Keratinocyte (primary cell): ENCODE measurements around the gene OCEL1. TPM values are rescaled to one million over a fixed set of nuclear protein-coding genes. Genes with fewer than 3 reads are reported as not detected.

Experiments used
- DNase-seq: peaks from one replicate; pipeline ENCODE4 v3.0.0-alpha.2; 2011; ENCODE audit warnings: low read depth, missing footprints, low spot score
- FAIRE-seq: peaks from 2 replicates; lab custom pipeline; 2011; peaks lifted over from hg19 to GRCh38; lab: Jason Lieb, UNC
- H2AFZ ChIP-seq: 2 replicates; pipeline ENCODE4 v1.6.0; 2012; ENCODE audit warnings: low read length, control low read depth, inconsistent platforms; ENCODE audit not compliant: control insufficient read depth
- H3K27ac ChIP-seq: 2 replicates; pipeline ENCODE4 v1.5.1; 2011; ENCODE audit warnings: low read length; ENCODE audit not compliant: control insufficient read depth, insufficient read depth
- H3K27me3 ChIP-seq: 3 replicates; pipeline ENCODE4 v1.6.0; 2011; ENCODE audit warnings: low read length; ENCODE audit not compliant: control insufficient read depth, insufficient read depth; ENCODE audit errors: extremely low read depth
- H3K36me3 ChIP-seq, 2 experiments: 2 replicates in 1 of 2; 3 replicates in 1 of 2; pipeline ENCODE4 v1.5.1; 2011; ENCODE audit warnings: low read length in 2 of 2, mild to moderate bottlenecking in 1 of 2; ENCODE audit not compliant: control insufficient read depth in 2 of 2, insufficient read depth in 2 of 2; ENCODE audit errors: extremely low read depth in 1 of 2
- H3K4me1 ChIP-seq: 3 replicates; pipeline ENCODE4 v1.5.1; 2011; ENCODE audit warnings: low read length; ENCODE audit not compliant: control insufficient read depth, insufficient read depth; ENCODE audit errors: extremely low read depth
- H3K4me2 ChIP-seq: 3 replicates; pipeline ENCODE4 v1.6.0; 2011; ENCODE audit warnings: low read depth, low read length; ENCODE audit not compliant: control insufficient read depth, insufficient read depth; ENCODE audit errors: extremely low read depth
- H3K4me3 ChIP-seq, 3 experiments: fragments of 200-600 bp in 1 of 3; sonication (generic) in 1 of 3; 2 replicates in 2 of 3; 3 replicates in 1 of 3; pipeline ENCODE4 v1.5.1; 2011 to 2016; ENCODE audit warnings: low read length in 3 of 3, mild to moderate bottlenecking in 3 of 3, control low read depth in 2 of 3, inconsistent platforms in 1 of 3, low read depth in 1 of 3, mixed read lengths in 1 of 3, mixed run types in 1 of 3, moderate library complexity in 1 of 3; ENCODE audit not compliant: control insufficient read depth in 2 of 3, insufficient read depth in 2 of 3; ENCODE audit errors: extremely low read depth in 1 of 3
- H3K79me2 ChIP-seq: 2 replicates; pipeline ENCODE4 v1.6.0; 2012; ENCODE audit warnings: low read length; ENCODE audit not compliant: control insufficient read depth, insufficient read depth
- H3K9ac ChIP-seq: 3 replicates; pipeline ENCODE4 v1.6.0; 2011; ENCODE audit warnings: low read length; ENCODE audit not compliant: control insufficient read depth, insufficient read depth; ENCODE audit errors: extremely low read depth
- H3K9me1 ChIP-seq: 3 replicates; pipeline ENCODE4 v1.6.0; 2011; ENCODE audit warnings: low read length; ENCODE audit not compliant: control insufficient read depth, insufficient read depth; ENCODE audit errors: extremely low read depth
- H3K9me3 ChIP-seq: 2 replicates; pipeline ENCODE4 v1.5.1; 2012; ENCODE audit warnings: low read depth, low read length; ENCODE audit not compliant: control insufficient read depth
- H4K20me1 ChIP-seq: 3 replicates; pipeline ENCODE4 v1.6.0; 2011; ENCODE audit warnings: low read length; ENCODE audit not compliant: control insufficient read depth, insufficient read depth; ENCODE audit errors: extremely low read depth
- EZH2 ChIP-seq: IDR thresholded peaks from one replicate; pipeline ENCODE4 v1.6.1; 2012; ENCODE audit warnings: inconsistent platforms, mild to moderate bottlenecking, low read length, moderate library complexity
- dilution Hi-C: fragments of 300-500 bp; cut with MboI; formaldehyde crosslinking; loops from one replicate; pipeline ENCODE4 v1.7.0; 2020; ENCODE audit warnings: low sequenced_read_pairs; ENCODE audit not compliant: extremely low pct_ligation_motif_present
- polyA plus RNA-seq, 5 experiments: library from polyadenylated mRNA; depleted of rRNA in 3 of 5; stranded (reverse) in 3 of 5; stranded (forward) in 1 of 5; unstranded in 1 of 5; fragments of >200 nt; gene quantifications; 1 replicate in 1 of 5; 2 replicates in 3 of 5; 3 replicates in 1 of 5; pipeline versions ENCODE4 v1.2.1 to v1.2.3, GENCODE V29; 2011 to 2012; ENCODE audit warnings: missing spikeins in 2 of 5, low read depth in 1 of 5, low replicate concordance in 1 of 5
- TF ChIP-seq, protein P1 (sequence below), 3 experiments: IDR thresholded peaks in 1 of 3; conservative IDR thresholded peaks in 1 of 3; optimal IDR thresholded peaks in 1 of 3; 2 replicates in 2 of 3; 3 replicates in 1 of 3; pipeline versions ENCODE3 to v1.5.1; 2011; ENCODE audit warnings: low read length in 3 of 3, mild to moderate bottlenecking in 3 of 3, moderate library complexity in 2 of 3, control low read depth in 1 of 3, inconsistent platforms in 1 of 3; ENCODE audit not compliant: insufficient read depth in 2 of 3; ENCODE audit errors: extremely low read depth in 1 of 3

Gene OCEL1
- polyA plus RNA-seq, 1 donor (not counting 4 experiments of a cell fraction or from before 2014, with no cell fraction given): 2.2 TPM

DNA sequence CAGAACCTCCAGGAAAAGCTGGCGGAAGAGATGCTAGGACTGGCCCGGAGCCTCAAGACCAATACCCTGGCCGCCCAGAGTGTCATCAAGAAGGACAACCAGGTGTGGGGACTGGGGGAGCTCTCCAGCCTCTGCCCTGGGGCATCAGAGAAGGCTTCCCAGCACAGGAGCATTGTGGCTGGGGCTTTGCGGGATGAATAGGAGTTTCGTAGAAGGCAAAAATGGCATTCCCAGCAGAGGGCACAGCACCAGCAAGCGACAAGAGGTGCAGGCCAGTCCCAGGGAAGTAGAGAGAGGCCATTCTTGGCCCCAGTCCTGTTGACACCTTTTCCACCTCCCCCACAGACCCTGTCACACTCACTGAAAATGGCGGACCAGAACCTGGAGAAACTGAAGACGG, 6.7 kb upstream of the OCEL1 start:
- no peaks in the 10 kb centered on the region for H3K9me1 ChIP-seq
- FAIRE-seq: no peak
- H3K36me3 ChIP-seq: peaks cover 2 to 12% of the 10 kb centered on the region in 2 experiments
- no peak overlapping the region for H3K9ac ChIP-seq
- no peaks in the 10 kb centered on the region for H3K9me3 ChIP-seq
- no peak overlapping the region for H3K4me3 ChIP-seq
- dilution Hi-C loops: no loop called here
- no peak overlapping the region for H3K4me2 ChIP-seq
- no peak overlapping the region for H2AFZ ChIP-seq
- H3K27me3 ChIP-seq: no peaks in the 10 kb centered on the region
- no peak overlapping the region for H3K27ac ChIP-seq
- DNase-seq: no peak
- no peaks in the 10 kb centered on the region for H4K20me1 ChIP-seq
- peaks cover 14% of the 10 kb centered on the region for H3K4me1 ChIP-seq
- no peaks in the 10 kb centered on the region for H3K79me2 ChIP-seq
- TF ChIP-seq, protein P1, sequence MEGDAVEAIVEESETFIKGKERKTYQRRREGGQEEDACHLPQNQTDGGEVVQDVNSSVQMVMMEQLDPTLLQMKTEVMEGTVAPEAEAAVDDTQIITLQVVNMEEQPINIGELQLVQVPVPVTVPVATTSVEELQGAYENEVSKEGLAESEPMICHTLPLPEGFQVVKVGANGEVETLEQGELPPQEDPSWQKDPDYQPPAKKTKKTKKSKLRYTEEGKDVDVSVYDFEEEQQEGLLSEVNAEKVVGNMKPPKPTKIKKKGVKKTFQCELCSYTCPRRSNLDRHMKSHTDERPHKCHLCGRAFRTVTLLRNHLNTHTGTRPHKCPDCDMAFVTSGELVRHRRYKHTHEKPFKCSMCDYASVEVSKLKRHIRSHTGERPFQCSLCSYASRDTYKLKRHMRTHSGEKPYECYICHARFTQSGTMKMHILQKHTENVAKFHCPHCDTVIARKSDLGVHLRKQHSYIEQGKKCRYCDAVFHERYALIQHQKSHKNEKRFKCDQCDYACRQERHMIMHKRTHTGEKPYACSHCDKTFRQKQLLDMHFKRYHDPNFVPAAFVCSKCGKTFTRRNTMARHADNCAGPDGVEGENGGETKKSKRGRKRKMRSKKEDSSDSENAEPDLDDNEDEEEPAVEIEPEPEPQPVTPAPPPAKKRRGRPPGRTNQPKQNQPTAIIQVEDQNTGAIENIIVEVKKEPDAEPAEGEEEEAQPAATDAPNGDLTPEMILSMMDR (optimal IDR thresholded peaks at IDR 0.05 in 1 of 3, IDR thresholded peaks at IDR 0.05 in 1 of 3, conservative IDR thresholded peaks at IDR 0.05 in 1 of 3; ENCODE audit: extremely low read depth in 1 of 3, insufficient read depth in 2 of 3, low read length in 3 of 3): no peak
- TF ChIP-seq EZH2: no peak

DNA sequence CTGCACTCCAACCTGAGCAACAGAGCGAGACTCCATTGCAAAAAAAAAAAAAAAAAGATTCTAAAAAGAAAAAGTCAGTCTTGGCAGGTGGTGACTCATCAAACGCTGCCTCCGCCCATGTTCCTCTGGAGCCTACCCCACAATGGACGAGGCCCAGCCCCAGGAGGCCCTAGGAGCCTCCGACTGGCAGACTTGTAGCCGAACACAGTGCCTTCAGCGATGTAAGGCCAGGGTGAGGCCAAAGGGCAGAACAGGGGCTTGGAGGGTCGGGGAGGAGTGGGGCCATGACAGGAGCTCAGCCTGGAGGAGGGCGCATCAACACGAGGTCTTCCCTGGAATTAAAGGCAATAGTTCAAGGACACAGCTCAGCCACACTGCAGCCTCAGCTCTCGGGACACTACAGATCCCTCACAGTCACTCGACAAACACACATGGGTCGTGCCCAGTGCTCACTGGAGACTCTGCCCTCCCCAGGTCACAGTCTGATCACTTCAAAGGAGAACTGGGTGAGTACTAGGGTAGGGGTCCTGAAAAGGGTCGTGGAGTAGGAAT, 5.7 kb upstream of the OCEL1 start:
- dilution Hi-C loops: no loop called here
- Histone ChIP-seq H3K4me2 (peak overlapping the region; percentile 59), H3K27ac (peak overlapping the region; percentile 23), H2AFZ (peak overlapping the region; percentile 66), H3K79me2 (no peaks in the 10 kb centered on the region), H3K4me1 (peaks cover 8% of the 10 kb centered on the region), H4K20me1 (no peaks in the 10 kb centered on the region), H3K9me1 (no peaks in the 10 kb centered on the region), H3K9ac (peak overlapping the region; percentile 60), H3K36me3 (peaks cover 2 to 12% of the 10 kb centered on the region in 2 experiments), H3K9me3 (no peaks in the 10 kb centered on the region), H3K4me3 (no peak overlapping the region), H3K27me3 (no peaks in the 10 kb centered on the region)
- FAIRE-seq (peak; percentile 66), DNase-seq (no peak)
- TF ChIP-seq, protein P1 (optimal IDR thresholded peaks at IDR 0.05 in 1 of 3, IDR thresholded peaks at IDR 0.05 in 1 of 3, conservative IDR thresholded peaks at IDR 0.05 in 1 of 3; ENCODE audit: extremely low read depth in 1 of 3, insufficient read depth in 2 of 3, low read length in 3 of 3): no peak
- no peak for TF ChIP-seq EZH2
